Sigmoid colon (tissue), 7 donors: ENCODE results near the gene KCNT1. TPM values are rescaled to one million over a fixed set of nuclear protein-coding genes. Genes with fewer than 3 reads are reported as not detected.

Experiments
- DNase-seq: peaks from one replicate; pipeline ENCODE4 v3.0.0-alpha.2; 2019
- H3K27ac ChIP-seq, 4 donors: fragments of 200-600 bp; sonication (generic); one replicate each; pipeline ENCODE4 v1.5.1; 2016 to 2019; ENCODE audit warnings: mild to moderate bottlenecking in 1 of 4
- H3K27me3 ChIP-seq, 3 donors: fragments of 200-600 bp; sonication (generic); one replicate each; pipeline ENCODE4 v1.5.1; 2019; ENCODE audit warnings: mild to moderate bottlenecking in 1 of 3
- H3K36me3 ChIP-seq, 4 donors: fragments of 200-600 bp; sonication (generic); one replicate each; pipeline ENCODE4 v1.5.1; 2016 to 2019
- H3K4me1 ChIP-seq, 4 donors: fragments of 200-600 bp; sonication (generic); one replicate each; pipeline ENCODE4 v1.5.1; 2017 to 2019
- H3K4me3 ChIP-seq, 4 donors: fragments of 200-600 bp; sonication (generic); one replicate each; pipeline ENCODE4 v1.5.1; 2017 to 2019; ENCODE audit warnings: mild to moderate bottlenecking in 2 of 4, moderate library complexity in 1 of 4
- H3K9me3 ChIP-seq, 4 donors: fragments of 200-600 bp in 3 of 4; sonication (generic) in 3 of 4; one replicate each; pipeline versions ENCODE4 v1.5.1 to v1.6.1; 2013 to 2019
- EP300 ChIP-seq, 4 donors: sonication (generic); formaldehyde crosslinking; IDR thresholded peaks; one replicate each; pipeline ENCODE4 v1.6.1; 2017; ENCODE audit warnings: antibody characterized with exemption in 4 of 4
- POLR2A ChIP-seq, 2 donors: fragments of 450-650 bp; IDR thresholded peaks; one replicate each; pipeline ENCODE4 v1.6.1; 2016; ENCODE audit warnings: antibody characterized with exemption in 2 of 2, mild to moderate bottlenecking in 2 of 2, moderate library complexity in 2 of 2
- POLR2AphosphoS5 ChIP-seq, 4 donors: sonication (generic); formaldehyde crosslinking; IDR thresholded peaks; one replicate each; pipeline ENCODE4 v1.6.1; 2017; ENCODE audit warnings: antibody characterized with exemption in 4 of 4
- WGBS, 2 donors: extraction: QIAGEN DNeasy Blood & Tissue Kit; methylation state at CpG; one replicate each; pipeline ENCODE4 v1.1.7; 2013; 5-methylcytosine and 5-hydroxymethylcytosine counted together
- intact Hi-C: fragments of 100-400 bp; cut with DNase I; formaldehyde crosslinking; loops from one replicate; pipeline ENCODE4 v1.15.1; 2023
- polyA plus RNA-seq, 3 donors: library from polyadenylated mRNA; stranded (reverse); fragments of 200-250 nt; gene quantifications; one replicate each; pipeline ENCODE4 v1.2.3, GENCODE V29; 2013
- total RNA-seq, 4 donors: library from RNA; depleted of rRNA; stranded (reverse); fragments of >200 nt; gene quantifications; one replicate each; pipeline ENCODE4 v1.1.0, GENCODE V29; 2016
- TF ChIP-seq, protein P1 (sequence below), 4 experiments: fragments of 450-650 bp in 3 of 4; fragments of 200-600 bp in 1 of 4; IDR thresholded peaks; one replicate each; pipeline ENCODE4 v1.5.1; 2016 to 2019; ENCODE audit warnings: antibody characterized with exemption in 4 of 4, mild to moderate bottlenecking in 3 of 4, moderate library complexity in 2 of 4
- donor health status: healthy with polysubstance abuse.
- donor health status: Bipolar disorder and iron deficiency.
- donor health status: healthy.

Gene KCNT1
- total and polyA plus RNA-seq, 7 donors = 0.23 to 0.95 (median 0.32) TPM; not detected in 3

DNA sequence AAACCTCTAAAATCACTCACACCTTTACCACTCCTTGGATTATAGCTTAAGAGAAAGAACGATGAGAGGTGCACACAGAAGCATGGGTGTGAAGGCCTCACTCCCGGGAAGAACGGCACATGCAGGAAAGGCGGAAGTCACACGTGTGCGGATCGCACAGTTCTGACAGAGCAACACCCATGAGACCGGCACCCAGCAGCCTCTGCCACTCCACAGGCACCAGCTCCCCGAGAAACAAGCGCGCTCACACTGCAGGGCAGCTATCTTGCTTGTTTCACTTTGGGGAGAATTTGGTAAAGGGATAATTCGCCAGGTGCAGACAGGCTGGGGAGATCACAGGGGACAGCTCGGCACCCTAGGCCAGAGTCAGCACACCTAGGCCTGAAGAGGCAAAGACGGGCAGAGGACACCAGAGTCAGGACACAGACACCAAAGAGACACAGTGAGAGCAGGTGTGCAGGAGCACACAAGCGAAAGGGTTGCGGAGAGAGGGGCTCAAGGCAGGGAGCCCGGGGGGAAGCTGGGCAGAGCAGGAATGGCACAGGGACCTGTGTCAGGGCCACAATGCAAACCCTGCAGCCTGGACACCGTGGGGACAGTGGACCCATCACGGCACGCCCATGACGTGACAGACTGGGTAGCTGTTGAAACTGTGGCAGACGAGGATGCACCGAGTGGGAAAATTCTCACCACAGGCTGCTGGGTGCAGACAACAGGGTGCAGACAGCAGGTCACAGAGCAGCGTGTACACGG, 123.6 kb downstream of the KCNT1 start:
- WGBS, 2 donors = 94 to 96% methylated on average over 25 of the region's 25 CpGs
- DNase-seq = no peak
- TF ChIP-seq EP300 (IDR thresholded peaks at IDR 0.05) = no peak
- TF ChIP-seq, protein P1, sequence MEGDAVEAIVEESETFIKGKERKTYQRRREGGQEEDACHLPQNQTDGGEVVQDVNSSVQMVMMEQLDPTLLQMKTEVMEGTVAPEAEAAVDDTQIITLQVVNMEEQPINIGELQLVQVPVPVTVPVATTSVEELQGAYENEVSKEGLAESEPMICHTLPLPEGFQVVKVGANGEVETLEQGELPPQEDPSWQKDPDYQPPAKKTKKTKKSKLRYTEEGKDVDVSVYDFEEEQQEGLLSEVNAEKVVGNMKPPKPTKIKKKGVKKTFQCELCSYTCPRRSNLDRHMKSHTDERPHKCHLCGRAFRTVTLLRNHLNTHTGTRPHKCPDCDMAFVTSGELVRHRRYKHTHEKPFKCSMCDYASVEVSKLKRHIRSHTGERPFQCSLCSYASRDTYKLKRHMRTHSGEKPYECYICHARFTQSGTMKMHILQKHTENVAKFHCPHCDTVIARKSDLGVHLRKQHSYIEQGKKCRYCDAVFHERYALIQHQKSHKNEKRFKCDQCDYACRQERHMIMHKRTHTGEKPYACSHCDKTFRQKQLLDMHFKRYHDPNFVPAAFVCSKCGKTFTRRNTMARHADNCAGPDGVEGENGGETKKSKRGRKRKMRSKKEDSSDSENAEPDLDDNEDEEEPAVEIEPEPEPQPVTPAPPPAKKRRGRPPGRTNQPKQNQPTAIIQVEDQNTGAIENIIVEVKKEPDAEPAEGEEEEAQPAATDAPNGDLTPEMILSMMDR (IDR thresholded peaks at IDR 0.05) = no peak
- Histone ChIP-seq H3K27me3 (no peaks in the 10 kb centered on the region), H3K4me3 (no peak overlapping the region), H3K4me1 (no peaks in the 10 kb centered on the region), H3K9me3 (no peaks in the 10 kb centered on the region), H3K36me3 (peaks cover 11 to 46% (median 28%) of the 10 kb centered on the region in 4 donors), H3K27ac (no peak overlapping the region)
- intact Hi-C loops = no loop called here

DNA sequence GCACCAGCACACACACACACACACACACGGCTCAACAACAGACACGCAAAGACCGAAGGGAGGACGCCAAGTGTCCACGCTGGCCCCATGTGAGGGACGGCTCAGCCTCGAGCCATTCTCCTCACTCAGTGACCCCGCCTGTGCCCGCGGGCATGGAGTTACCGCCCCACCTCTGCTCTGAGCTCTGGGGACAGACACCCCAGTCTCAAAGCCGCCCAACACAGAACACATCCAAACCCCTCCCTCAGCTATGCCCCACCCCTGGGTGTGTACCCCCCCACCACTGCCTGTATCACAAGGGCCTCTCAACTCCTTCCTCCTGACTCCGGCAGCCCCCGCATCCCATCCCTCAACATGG, 124.2 kb downstream of the KCNT1 start:
- DNase-seq = no peak
- peaks cover 11 to 40% (median 23%) of the 10 kb centered on the region in 4 donors for H3K36me3 ChIP-seq
- H3K27ac ChIP-seq = no peak overlapping the region
- H3K4me1 ChIP-seq = no peaks in the 10 kb centered on the region
- no peaks in the 10 kb centered on the region for H3K27me3 ChIP-seq
- intact Hi-C loops = no loop called here
- no peaks in the 10 kb centered on the region for H3K9me3 ChIP-seq
- no peak overlapping the region for H3K4me3 ChIP-seq
- no peak for TF ChIP-seq POLR2AphosphoS5 (IDR thresholded peaks at IDR 0.05)
- TF ChIP-seq, protein P1 (IDR thresholded peaks at IDR 0.05) = no peak
- no peak for TF ChIP-seq POLR2A (IDR thresholded peaks at IDR 0.05)
- TF ChIP-seq EP300 (IDR thresholded peaks at IDR 0.05) = no peak
- WGBS, 2 donors = 96 to 98% methylated on average over 14 of the region's 14 CpGs

DNA sequence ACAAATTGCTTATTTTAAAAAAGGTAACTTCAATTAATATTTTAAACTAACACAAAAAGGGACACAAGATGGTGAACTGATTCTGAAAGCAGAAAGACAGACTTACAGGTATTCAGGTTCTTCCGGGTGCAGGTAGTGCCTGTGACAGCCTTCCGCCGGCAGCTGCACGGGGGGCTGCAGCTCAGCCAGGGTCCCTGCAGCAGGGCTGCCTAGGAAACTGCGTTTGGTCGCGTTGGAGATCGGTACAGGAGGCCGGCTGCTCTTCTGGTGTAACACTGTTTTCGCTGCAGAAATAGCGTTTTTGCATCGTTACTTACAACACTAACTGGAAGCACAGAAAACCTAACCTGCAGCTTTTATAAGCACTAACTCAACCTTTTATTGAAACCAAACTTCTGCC, 125.3 kb downstream of the KCNT1 start:
- H3K9me3 ChIP-seq = no peaks in the 10 kb centered on the region
- no peak overlapping the region for H3K27ac ChIP-seq
- no peak for DNase-seq
- 96 to 98% methylated on average over 12 of the region's 12 CpGs for WGBS, 2 donors
- H3K4me3 ChIP-seq = no peak overlapping the region
- peaks cover 8 to 29% (median 16%) of the 10 kb centered on the region in 4 donors for H3K36me3 ChIP-seq
- no peaks in the 10 kb centered on the region for H3K27me3 ChIP-seq
- H3K4me1 ChIP-seq = no peaks in the 10 kb centered on the region
- TF ChIP-seq POLR2A (IDR thresholded peaks at IDR 0.05) (no peak), EP300 (IDR thresholded peaks at IDR 0.05) (no peak), POLR2AphosphoS5 (IDR thresholded peaks at IDR 0.05) (no peak)
- TF ChIP-seq, protein P1 (IDR thresholded peaks at IDR 0.05) = no peak
- intact Hi-C loops = no loop called here

DNA sequence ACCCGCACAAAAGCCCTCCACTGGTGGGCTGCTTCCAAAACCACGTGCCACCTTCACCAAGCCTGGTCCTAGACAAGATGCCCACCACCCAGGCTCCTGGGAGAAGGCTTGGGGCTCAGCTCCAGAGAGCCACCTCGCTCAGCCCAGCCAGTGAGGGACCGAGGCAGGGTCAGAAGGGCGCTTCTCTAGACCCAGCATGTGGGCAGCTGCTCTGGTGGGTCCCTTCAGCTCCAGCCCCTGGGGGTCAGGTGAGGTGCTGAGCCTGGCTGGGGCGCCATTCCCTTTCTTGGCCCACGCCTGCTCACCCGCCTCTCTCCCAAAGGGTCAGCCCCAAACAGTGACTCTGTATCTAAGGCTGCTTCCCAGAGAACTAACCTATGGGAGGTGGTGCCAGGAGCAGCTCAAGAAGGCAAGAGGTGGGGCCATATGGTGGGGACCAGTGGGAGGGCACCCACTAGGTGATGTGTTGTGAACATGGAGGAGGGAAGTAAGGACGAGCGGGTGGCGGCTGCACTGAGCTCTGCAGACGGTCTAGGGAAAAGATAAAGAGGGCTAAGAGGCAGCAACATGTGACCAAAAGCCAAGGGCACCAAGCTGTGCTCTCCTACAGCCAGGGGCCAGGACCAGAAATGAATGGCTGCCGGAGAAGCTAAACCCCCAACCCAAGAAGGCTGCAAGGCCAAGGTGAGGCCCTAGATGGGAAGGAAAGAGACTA, 126.0 kb downstream of the KCNT1 start:
- no peaks in the 10 kb centered on the region for H3K4me1 ChIP-seq
- DNase-seq = no peak
- intact Hi-C loops = no loop called here
- H3K27me3 ChIP-seq = no peaks in the 10 kb centered on the region
- peaks cover under 1 to 22% (median 9%) of the 10 kb centered on the region in 4 donors for H3K36me3 ChIP-seq
- no peak overlapping the region for H3K4me3 ChIP-seq
- TF ChIP-seq POLR2A (IDR thresholded peaks at IDR 0.05) (no peak), POLR2AphosphoS5 (IDR thresholded peaks at IDR 0.05) (no peak), EP300 (IDR thresholded peaks at IDR 0.05) (no peak)
- TF ChIP-seq, protein P1 (IDR thresholded peaks at IDR 0.05) = no peak
- H3K27ac ChIP-seq = no peak overlapping the region
- H3K9me3 ChIP-seq = no peaks in the 10 kb centered on the region
- 96 to 98% methylated on average over 13 of the region's 13 CpGs for whole genome bisulfite sequencing, 2 donors
